GM12872 (cell line): ENCODE results near the gene SCYGR3.

Source experiments
- TF ChIP-seq, protein P1 (sequence below): IDR thresholded peaks from 3 replicates; pipeline ENCODE4 v1.5.1; 2011; ENCODE audit warnings: low read depth, mild to moderate bottlenecking, low read length, moderate library complexity; ENCODE audit not compliant: insufficient read depth

SCYGR3 gene

DNA sequence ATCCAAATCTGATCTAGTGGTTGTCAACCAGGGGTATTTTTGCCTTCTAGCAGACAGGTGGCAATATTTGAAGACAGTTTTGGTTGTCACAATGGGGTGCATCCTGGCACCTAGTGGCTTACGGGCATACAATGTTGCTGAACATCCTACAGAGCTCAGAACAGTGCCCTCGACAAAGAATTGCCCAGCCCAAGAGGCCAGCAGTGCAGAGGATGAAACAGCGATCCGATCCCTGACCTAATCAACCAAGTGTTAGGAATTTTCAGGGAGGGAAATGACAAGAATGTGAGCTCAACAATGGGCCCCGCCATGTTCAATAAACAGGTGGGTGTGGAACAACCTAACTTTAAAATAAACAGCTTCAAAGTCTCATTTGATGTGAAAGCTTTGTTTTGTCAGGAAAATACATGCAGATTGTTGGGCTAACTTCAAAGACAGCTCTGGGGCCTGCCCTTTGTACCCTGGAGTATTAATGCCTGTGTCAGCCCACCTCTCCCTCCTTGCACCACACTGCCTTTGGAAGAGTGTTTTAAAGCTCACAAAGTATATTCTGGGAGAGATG, 29.4 kb upstream of the SCYGR3 start:
- TF ChIP-seq, protein P1, sequence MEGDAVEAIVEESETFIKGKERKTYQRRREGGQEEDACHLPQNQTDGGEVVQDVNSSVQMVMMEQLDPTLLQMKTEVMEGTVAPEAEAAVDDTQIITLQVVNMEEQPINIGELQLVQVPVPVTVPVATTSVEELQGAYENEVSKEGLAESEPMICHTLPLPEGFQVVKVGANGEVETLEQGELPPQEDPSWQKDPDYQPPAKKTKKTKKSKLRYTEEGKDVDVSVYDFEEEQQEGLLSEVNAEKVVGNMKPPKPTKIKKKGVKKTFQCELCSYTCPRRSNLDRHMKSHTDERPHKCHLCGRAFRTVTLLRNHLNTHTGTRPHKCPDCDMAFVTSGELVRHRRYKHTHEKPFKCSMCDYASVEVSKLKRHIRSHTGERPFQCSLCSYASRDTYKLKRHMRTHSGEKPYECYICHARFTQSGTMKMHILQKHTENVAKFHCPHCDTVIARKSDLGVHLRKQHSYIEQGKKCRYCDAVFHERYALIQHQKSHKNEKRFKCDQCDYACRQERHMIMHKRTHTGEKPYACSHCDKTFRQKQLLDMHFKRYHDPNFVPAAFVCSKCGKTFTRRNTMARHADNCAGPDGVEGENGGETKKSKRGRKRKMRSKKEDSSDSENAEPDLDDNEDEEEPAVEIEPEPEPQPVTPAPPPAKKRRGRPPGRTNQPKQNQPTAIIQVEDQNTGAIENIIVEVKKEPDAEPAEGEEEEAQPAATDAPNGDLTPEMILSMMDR, result no peak

DNA sequence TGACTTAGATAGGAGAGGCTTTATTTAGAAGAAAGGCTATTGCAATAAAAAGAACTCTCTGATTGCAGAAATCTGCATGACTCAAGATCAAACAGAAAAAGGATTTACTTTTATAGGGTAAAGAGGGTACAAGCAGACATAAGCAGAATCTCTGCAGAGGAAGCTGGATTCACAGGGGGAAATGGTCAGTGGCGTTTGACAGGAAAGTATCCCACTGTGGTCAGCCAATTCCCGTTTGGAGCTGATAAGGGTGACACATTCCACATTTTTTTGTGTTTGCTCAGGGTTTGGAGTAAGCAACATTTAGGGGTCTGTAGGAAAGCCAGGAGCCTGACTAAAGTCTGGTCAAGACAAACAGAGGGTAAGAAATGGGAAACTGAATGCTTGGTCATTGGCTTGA, 28.0 kb upstream of the SCYGR3 start:
- TF ChIP-seq, protein P1, result no peak

DNA sequence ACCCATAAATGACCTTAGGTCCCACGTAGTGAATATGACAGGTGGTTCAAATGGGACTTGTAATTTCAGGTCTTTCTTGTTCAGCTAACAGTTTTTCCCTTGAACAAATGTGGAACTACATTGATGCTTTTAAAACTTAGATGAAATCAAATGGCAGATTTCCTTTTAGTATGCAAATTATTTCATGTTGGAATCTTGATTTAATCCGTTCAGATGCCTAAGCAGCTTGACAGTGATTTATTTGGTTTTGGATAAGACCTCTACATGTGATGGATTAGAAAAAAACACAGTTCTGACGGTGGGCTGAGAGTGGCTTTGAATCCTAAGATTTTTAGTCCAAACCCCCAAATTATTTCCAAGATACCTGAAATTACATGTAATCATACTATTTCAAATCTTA, 19.6 kb upstream of the SCYGR3 start:
- TF ChIP-seq, protein P1, result no peak

DNA sequence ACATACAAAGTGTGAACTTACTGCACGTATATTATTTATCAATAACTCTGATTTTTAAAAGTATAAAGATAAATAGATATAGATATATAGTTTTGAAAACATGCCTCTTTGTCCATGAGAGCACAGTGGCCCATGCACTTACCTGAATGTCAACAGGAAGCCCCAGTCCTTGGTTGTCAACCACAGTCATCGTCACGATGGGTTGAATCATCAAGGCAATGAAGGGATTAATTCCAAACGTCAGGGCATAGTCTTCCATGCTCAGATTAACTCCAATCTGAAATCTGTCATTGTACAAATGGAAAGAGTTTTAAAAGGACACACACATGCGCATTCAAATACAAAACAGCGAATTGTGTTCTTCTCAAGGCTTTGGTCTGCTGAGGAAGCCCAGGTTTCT, 18.2 kb upstream of the SCYGR3 start:
- TF ChIP-seq, protein P1, result no peak

DNA sequence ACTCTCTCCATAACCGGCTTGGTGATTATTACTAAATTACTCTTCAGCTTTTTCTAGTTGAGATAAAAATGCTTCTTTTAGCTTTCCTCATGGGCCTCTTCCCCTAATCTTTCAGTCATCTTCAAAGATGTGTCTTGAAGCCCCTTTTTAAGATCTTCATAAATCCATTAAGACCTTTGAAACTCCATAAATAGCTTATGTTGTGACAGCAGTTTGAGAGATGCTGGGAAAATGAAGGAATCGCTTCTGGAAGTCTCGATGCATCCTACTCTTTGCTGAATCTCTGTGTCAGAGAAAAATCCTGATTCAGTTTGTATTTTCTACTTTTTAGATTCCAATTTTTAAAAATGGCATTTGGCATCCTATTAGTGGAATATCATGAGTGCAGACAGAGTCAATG, 15.7 kb upstream of the SCYGR3 start:
- TF ChIP-seq, protein P1, result no peak

DNA sequence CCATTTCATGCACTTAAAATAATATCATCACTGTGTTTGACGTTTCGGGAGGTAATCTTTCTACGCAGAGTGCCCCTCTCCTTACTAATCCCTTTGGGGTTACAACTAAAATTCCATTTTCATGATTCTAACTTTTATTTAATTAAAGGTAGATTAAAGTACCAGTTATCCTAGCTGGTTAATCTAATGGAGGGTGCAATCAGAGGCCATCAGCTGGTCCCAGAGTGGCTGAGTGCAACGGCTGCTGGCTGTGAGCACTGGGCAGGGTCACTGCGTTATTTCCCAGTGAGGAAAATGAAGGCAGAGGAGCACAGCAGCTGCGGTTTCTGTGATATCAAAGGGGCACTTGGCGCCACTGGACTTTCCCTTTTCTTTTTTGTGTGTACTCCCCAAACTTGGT, 14.8 kb upstream of the SCYGR3 start:
- TF ChIP-seq, protein P1, result no peak

DNA sequence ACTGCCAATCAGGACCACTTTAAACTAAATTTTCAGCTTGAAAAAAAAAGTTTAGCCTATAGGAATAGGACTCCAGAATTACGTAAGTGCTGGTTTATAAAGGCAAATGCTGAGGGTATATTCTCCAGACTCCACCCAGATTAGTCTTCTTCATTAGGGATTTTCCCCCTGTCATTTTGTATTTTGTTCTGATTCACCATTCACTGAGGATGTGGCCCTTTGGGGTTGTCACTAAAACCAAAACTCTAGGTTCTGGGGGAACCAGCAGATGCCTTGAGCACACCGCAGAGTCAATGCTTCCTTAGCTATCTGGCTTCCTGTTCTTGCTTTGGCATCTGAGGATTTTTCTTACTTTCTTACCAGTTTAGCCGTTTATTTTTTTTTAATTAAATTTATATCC, 13.1 kb upstream of the SCYGR3 start:
- TF ChIP-seq, protein P1, result no peak
